Sciatic nerve (tissue), 2 donors: ENCODE measurements around the gene PRKG1. TPM values are rescaled to one million over a fixed set of nuclear protein-coding genes. Genes with fewer than 3 reads are reported as not detected.
"Not testable (repeated sequence)": the region's sequence is repeated elsewhere in the genome, so short reads cannot be mapped to it uniquely, and the experiment has no call there.

Experiments
- ATAC-seq: fragments of 200-7000 bp; cut with Tn5 transposase; one replicate; pipeline ENCODE4 v1.9.1; 2020; ENCODE audit warnings: mild to moderate bottlenecking, moderate library complexity
- DNase-seq: peaks from one replicate; pipeline ENCODE4 v3.0.0-alpha.2; 2020; ENCODE audit warnings: low spot score
- intact Hi-C: fragments of 100-400 bp; cut with DNase I; formaldehyde crosslinking; loops from one replicate; pipeline ENCODE4 v1.14.2; 2022
- total RNA-seq: library from RNA; stranded (reverse); fragmentation: NEBNext Ultra II Directional; extraction: Animal tissue kit (Norgen Biotek cat#: 25700); gene quantifications from one replicate; pipeline ENCODE4 v1.2.1, GENCODE V29; 2021
- donor health status: DM: no; HTN: no; CAD: no.
- donor health status: DM: no; HTN: no; CAD: no.

Gene PRKG1
- total RNA-seq, 1 donor from 2014 or later: 20.0 TPM

DNA sequence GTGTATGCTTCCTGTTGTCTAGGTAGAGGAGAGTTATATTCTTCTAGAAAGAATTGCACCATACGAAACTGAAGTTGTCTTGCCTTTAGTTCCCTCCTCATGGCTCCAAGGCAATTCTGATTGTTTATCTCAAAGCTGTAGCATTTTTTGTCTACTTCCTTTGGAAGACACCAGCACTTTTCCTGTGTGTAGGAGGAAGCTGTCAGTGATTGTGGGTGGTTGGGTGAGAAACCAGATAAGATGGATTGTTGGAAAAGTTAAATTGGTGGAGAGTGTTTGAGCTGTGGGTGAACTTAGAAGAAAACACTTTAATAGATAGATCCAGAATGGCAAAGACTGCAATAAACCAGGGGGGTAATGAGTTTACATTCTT lies 637.2 kb downstream of the PRKG1 start:
- DNase-seq (no peak), ATAC-seq (no peak)
- intact Hi-C loops: no loop called here

DNA sequence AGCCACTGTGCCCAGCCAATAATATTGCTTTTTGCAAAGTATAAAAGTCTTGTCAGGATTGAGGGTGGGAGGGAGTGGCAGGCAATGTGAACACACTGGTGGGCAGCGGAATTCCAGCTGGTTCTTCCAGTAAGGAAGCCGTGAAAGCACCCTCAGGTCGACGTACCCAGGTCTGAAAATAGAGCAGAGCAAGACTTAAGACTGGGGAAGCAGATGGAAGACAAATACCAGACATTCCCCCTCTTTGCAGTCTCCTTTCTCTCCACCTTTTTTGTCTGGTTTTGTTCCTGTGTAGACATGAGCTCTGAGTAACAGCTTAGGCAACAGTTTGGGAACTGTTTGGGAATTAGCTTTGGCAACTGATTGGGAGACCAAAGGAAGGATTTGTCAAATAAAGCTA lies 642.7 kb downstream of the PRKG1 start:
- ATAC-seq: no peak

DNA sequence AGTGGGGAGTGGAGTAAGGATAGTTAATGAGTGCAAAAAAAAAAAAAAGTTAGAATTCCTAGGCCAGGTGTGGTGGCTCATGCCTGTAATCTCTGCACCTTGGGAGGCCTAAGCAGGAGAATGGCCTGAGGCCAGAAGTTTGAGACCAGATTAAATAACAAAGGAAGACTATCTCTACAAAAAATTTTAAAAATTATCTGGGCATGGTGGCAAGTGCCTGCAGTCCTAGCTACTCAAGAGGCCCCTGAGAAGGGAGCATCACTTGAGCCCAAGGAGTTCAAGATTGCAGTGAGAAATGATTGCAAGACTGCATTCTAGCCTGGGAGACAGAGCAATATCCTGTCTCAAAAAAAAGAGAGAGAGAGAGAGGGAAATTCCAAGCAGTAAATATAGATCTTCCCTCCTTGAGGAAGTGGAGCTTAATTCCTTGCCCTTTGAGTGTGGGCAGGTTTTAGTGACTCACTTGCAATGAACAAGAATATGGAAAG lies 644.6 kb downstream of the PRKG1 start:
- DNase-seq (no peak), ATAC-seq (no peak)
- intact Hi-C loops: no loop called here

More for the DNA sequence above, 642.7 kb downstream of the PRKG1 start:
- intact Hi-C loops: no loop called here
- DNase-seq: no peak

DNA sequence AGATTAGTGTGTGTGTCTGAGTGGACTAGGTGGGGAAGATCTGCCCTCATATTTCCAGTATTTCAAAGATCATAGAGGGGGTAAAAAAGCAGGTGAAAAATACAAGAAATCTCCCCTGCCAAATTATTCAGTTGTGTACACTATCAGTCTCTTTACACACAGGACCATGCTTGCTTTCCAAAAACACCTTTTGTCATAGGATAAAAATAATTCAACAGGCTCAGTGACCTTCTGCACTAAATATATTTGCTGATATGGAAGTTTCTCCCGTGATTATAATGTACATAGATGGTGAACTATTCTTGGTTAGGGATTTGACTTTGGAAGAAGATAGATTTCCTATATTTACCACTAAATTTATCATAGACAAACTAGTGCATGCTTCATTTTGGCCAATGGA lies 649.8 kb downstream of the PRKG1 start:
- intact Hi-C loops: no loop called here
- ATAC-seq (no peak), DNase-seq (no peak)

DNA sequence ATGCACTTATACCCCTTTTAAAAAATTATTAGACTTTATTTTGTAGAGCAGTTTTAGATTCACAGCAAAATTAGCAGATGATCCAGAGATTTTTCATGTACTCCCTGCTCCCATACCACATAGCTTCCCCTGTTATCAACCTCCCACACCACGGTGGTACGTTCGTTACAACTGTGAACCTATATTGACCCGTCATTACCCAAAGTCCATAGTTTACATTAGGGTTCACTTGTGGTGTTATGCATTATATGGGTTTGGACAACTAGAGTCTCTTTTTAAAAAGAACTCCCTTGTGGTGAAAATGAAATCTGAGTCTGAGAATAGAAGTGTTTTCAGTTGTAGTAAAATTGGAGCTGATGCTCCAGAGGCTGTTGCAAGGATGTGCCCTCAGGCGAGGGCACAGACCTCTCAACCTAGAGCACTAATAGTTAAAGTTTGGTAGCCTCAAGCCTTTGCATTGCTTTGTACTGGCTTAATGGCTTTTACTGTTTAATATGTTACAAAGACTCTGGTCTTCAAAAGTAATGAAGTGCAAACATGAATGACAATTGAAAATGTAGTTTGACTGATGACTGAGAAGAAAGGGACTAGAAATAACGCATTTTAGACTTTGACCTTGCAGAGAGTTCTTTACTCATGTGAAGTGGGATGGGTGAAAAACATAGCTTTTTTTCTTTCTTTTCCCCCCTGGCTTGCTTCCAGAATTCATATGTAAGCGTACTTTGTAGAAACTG lies 655.7 kb downstream of the PRKG1 start:
- DNase-seq: no peak
- ATAC-seq: no peak
- intact Hi-C loops: no loop called here

DNA sequence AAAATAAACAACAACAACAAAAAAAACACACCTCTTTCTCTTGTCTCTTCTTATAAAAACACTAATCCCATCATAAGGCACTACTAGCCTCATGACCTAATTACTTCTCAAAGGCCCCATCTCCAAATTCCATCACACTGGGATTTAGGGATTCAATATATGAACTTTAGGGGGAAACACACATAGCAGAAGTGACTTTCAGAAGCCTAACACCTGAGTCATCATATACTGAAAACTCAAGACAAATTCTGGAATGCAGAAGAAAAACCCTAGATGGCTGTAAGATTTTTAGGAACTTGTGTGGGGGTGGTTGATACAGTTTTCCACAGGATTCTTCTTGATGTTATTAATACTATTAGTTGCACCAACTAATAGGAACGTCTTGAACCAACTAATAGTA lies 658.8 kb downstream of the PRKG1 start:
- no peak for ATAC-seq
- DNase-seq: no peak
- intact Hi-C loops: no loop called here

DNA sequence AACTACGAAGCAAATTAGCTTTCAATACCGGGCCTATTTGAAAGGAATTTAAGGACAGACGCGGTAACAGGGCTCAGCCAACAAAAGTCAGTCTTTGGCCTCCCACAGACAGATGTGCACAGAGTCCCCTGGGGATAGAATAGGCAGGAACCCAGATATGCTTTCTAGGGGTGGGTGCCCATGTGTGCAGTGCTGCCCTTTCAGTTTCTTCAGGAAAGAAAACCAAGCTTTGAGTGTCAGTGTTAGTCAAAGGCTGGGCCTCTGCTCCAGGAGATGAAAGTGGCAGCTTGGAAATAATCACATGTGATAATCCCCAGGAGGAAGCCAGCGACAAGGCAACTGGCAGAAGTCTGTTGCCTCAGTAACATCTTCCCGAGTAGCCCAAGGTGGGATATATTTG lies 668.9 kb downstream of the PRKG1 start:
- DNase-seq: no peak
- ATAC-seq: peak; percentile 55
- intact Hi-C loops: no loop called here

DNA sequence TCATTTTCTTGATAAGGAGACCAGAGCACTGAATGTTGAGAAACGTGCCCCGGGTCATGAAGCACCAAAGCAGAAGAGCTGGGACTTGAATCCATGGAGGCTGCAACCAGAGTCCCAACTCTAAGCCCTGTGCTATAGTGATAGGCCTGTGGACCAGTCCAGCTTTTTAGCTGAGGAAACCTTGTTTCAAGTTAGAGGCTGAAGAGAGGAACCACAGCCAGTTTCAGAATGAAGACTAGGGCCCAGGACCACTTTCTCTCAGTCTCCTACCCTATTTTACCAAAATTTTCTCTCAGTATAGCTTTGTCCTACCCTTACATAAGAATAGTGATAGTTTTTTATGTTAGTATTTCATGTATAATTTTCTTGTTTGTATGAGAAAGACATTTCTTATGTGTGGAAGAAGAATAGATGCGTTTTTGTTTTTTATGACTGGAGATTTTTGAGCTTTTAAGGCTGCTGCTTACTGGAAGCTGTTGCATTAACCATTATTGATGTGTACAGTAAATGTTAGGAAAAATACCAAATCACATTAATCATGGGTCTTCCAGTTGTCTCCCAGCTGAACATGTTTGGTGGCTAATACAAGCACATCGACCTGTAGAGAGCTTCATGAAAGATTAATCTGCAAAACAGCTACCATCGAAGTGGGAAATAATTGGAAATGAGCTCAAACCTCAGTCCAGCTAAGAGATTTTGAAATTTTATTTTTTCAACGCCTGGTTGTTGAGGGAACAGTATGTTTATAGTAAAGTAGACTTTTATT lies 670.1 kb downstream of the PRKG1 start:
- DNase-seq (no peak), ATAC-seq (no peak)
- intact Hi-C loops: no loop called here

DNA sequence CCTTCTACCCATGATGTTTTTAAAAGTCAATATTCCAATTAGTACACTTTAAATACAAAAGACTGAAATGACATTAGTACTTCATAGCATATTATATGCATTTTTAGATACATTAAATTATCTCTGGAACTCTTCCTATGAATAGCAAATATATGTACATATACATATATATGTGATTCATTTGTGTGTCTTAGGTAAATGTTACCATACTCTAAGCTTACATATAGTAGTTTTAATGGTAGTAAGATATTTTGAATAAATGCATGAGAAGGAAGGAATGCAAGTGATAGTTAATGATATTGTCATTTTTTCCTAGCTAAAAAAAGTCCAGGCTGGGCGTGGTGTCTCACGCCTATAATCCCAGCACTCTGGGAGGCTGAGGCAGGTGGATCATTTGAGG lies 671.1 kb downstream of the PRKG1 start:
- ATAC-seq (no peak), DNase-seq (no peak)
- intact Hi-C loops: no loop called here

DNA sequence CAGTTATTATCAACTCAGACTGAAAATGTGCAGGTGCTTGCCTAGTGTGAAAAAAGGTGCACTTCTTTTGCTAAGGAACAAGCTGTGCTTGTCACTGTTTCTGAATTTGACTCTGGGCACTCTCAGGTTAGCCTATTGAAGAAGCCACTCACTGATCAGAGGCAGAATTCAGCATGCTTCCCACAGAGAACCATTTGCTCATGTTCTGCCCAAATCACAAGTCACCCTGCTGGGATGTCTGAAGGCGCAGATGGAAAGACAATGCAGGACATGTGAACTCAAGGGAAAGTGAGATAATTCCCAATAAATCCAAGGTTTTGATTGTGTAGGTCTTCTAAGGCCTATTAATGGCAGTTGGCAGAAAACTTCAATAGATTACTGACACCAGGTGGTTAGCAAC lies 672.9 kb downstream of the PRKG1 start:
- DNase-seq (no peak), ATAC-seq (no peak)
- intact Hi-C loops: no loop called here

DNA sequence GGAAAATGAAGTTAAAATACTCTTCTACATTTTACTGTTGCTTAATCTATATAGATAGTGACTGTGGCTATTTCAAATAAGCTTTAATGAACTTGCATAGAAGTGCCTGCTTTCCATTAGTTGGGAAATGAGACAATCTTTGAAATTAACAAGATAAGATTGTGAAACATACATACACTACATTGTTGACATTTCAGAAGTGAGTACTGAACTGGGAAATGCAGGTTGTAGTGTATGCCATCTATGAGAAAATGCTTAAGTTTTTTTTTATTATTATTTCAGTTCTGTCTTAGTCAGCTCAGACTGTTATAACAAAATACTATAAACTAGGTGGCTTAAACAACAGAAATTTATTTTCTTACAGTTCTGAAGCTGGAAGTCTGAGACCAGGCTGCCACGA lies 674.7 kb downstream of the PRKG1 start:
- intact Hi-C loops: no loop called here
- ATAC-seq (no peak), DNase-seq (no peak)

DNA sequence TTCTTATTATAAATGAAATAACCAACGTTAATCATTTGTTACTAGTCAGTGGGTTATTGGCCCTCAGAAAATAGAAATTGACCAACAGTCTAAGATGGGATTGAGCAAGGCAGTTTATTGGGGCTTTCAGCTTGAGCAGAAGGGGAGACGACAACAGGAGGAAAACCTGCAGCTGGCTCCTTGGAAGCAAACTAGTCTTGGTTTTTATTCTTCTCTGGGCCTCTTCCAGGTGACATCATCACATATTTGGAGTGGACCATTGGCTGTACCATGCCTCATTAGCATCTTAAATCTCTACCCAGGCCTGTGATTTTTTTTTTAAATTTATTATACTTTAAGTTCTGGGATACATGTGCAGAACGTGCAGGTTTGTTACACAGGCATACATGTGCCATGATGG lies 684.1 kb downstream of the PRKG1 start:
- intact Hi-C loops: no loop called here
- no peak for ATAC-seq
- no peak for DNase-seq

DNA sequence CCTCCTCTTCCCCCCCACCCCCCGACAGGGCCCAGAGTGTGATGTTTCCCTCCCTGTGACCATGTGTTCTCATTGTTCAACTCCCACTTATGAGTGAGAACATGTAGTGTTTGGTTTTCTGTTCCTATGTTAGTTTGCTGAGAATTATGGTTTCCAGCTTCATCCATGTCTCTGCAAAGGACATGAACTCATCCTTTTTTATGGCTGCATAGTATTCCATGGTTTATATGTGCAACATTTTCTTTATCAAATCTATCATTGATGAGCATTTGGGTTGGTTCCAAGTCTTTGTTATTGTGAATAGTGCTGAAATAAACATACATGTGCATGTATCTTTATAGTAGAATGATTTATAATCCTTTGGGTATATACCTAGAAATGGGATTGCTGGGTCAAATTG lies 684.6 kb downstream of the PRKG1 start:
- ATAC-seq, intact Hi-C loops, DNase-seq: not testable (repeated sequence)

DNA sequence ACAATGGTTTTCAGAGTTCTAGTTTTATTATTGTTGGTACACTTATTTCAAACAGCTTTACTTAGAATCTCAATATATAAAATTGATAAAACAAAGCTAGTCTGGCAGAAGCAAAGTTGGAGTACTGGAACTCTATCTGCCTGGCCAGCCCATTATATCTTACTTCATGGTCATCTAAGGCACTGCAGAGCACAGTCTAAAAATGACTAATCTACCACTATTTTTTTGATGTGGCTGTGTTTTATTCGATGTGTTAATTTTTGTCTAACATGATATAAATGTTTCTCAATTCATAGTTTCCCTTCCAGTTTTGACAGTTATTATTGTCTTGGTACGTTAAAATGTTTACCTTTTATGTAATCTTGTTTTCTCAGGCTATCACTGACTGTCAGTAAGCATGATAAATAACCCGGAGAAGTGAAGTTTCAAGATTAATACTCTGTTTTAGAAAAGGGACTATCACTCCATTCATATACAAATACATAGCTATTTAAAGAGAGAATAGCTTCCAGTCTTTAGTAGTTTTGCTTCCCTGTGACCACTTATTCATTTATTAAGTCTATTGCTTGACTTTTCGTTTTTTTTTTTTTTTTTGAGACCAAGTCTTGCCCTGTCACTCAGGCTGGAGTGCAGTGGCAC lies 685.7 kb downstream of the PRKG1 start:
- DNase-seq (no peak), ATAC-seq (no peak)
- intact Hi-C loops: no loop called here

DNA sequence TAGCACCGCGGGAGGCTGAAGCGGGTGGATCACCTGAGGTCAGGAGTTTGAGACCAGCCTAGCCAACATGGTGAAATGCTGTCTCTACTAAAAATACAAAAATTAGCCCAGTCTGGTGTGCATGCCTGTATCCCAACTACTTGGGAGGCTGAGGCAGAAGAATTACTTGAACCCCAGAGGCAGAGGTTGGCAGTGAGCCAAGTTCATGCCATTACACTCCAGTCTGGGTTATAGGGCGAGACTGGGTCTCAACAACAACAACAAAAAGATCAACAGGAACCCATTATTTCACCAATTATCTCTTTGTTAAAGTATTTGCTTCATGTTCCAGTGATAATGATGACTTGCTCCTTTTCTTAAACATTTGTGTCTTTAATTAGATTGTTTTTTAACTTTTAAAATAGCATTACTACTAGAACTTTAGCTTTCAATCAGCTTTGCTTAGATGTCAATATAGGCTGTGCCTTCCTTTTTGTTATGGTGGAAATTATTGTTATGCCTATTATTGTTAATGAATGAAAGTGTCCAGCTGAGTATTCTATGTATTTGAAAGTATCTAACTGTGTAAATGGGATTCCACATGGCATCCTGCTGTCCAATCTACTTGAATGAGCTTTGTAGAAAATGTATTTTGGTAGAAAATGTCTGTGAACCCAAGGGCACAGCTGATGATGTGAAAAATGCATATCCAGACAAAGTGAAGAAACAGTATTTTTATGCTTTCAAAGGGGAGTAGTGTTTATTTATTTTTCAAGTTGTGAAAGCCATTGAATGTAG lies 686.8 kb downstream of the PRKG1 start:
- DNase-seq: no peak
- ATAC-seq: no peak
- intact Hi-C loops: no loop called here

DNA sequence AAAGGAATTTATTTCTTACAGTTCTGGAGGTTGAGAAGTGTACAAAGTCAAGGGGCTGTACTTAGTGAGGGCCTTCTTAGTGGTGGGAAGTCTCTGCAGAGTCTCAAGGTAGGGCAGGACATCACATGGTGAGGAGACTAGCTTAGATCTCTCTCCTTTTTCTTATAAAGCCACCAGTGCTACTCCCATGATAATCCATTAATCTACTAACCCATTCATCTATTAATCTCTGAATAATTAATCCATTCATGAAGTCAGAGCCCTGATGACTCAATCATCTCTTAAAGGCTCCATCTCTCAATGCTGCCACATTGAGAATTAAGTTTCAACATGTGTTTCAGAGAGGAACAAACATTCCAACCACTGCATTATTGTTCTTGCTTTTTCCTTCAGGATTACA lies 689.5 kb downstream of the PRKG1 start:
- intact Hi-C loops: no loop called here
- no peak for ATAC-seq
- no peak for DNase-seq

DNA sequence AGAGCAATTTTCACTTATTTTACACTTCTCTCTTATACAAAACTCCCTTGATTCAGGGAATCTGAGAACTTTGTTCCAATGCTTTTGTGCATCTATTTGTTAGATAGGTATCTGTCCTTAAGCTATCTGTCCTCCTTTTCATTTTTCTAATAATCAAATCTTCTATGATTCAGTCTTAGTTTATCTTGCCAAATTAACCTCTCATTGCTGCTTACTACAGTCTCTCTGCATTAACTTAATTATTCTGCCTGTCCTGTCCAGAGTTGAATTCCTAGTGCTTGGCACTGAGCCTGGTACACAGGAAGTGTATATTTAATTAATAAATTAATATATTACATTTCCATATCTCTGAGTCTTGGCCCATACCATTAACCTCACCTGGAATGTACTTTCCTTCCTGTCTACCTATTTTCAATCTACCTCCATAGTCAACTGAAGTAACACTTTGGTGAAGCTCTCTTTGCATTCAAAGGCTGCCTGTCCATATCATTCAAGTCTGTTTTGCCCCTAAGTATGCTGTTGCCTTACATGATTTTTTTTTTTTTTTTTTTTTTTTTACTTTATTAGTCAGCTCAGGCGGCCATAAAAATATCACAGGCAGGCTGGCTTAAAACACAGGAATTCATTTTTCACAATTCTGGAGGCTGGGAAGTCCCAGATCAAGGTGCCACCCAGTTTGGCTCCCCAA lies 691.1 kb downstream of the PRKG1 start:
- ATAC-seq (no peak), DNase-seq (no peak)
- intact Hi-C loops: no loop called here

DNA sequence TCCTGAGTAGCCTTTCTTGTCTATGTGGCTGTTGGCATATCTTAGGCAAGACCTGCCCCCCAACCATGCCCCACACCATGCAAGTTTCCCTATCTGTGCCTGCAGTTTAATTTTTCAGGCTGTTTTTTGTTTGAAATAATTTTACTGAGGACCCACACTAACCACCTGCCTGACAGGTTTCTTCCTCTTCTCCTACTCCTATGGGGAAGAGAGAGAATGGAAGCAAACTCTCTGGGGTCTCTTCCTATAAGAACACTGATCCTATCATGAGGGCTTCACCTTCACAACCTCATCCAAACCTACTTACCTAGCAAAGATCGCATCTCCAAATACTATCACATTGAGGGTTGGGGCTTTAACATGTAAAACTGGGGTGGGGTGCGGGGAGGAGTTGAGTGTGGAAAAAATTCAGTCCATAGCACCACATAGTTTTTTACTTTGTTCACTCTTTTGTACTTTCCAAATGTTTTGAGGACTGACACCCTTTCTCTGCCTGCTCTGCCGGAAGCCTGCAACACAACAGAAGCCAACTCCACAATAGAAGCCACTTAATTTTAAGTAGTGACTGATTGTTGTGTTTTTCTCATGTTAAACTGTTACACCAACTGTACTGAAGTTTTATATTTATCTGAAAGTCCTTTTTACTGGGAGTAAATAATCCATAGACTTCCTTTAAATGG lies 692.3 kb downstream of the PRKG1 start:
- ATAC-seq (no peak), DNase-seq (no peak)
- intact Hi-C loops: no loop called here
